Neural cell (in vitro differentiated cells): ENCODE data around the gene IL31RA. TPM values are rescaled to one million over a fixed set of nuclear protein-coding genes. Genes with fewer than 3 reads are reported as not detected.

Source experiments
- H2AFZ ChIP-seq: fragments of 200-600, 300-800 bp; sonication (generic), shearing (Covaris generic); 2 replicates; pipeline ENCODE4 v1.6.0; 2014; ENCODE audit warnings: low read depth, mild to moderate bottlenecking, antibody characterized with exemption, low read length, moderate library complexity
- H3F3A ChIP-seq: fragments of 200-600 bp; shearing (Covaris generic); 2 replicates; pipeline ENCODE4 v1.6.1; 2016; ENCODE audit warnings: mild to moderate bottlenecking, moderate library complexity, mixed read lengths, antibody characterized with exemption, low read length; ENCODE audit not compliant: insufficient read depth, poor library complexity, severe bottlenecking
- H3K27ac ChIP-seq: fragments of 200-600, 300-800 bp; sonication (generic), shearing (Covaris generic); 2 replicates; pipeline ENCODE4 v1.5.1; 2014; ENCODE audit warnings: mild to moderate bottlenecking, low read length, moderate library complexity
- H3K27me3 ChIP-seq: fragments of 300-800, 200-600 bp; sonication (generic), shearing (Covaris generic); 2 replicates; pipeline ENCODE4 v1.6.0; 2014; ENCODE audit warnings: mild to moderate bottlenecking, low read depth, low read length, moderate library complexity; ENCODE audit not compliant: insufficient read depth
- H3K36me3 ChIP-seq: fragments of 300-800, 200-600 bp; sonication (generic), shearing (Covaris generic); 2 replicates; pipeline ENCODE4 v1.5.1; 2014; ENCODE audit warnings: mild to moderate bottlenecking, antibody characterized with exemption, low read length, moderate library complexity; ENCODE audit not compliant: insufficient read depth
- H3K4me2 ChIP-seq: fragments of 300-800, 200-600 bp; sonication (generic), shearing (Covaris generic); 2 replicates; pipeline ENCODE4 v1.6.0; 2014; ENCODE audit warnings: mild to moderate bottlenecking, low read length
- H3K4me3 ChIP-seq: fragments of 300-800, 200-600 bp; sonication (generic), shearing (Covaris generic); 2 replicates; pipeline ENCODE4 v1.5.1; 2014; ENCODE audit warnings: mild to moderate bottlenecking, low read length, moderate library complexity
- H3K79me2 ChIP-seq: fragments of 200-600 bp; shearing (Covaris generic); replicated peaks from 2 replicates; pipeline ENCODE4 v1.6.0; 2014; ENCODE audit warnings: mild to moderate bottlenecking, low read length, moderate library complexity; ENCODE audit not compliant: insufficient read depth
- H3K9ac ChIP-seq: fragments of 300-800, 200-600 bp; sonication (generic), shearing (Covaris generic); 2 replicates; pipeline ENCODE4 v1.6.1; 2016; ENCODE audit warnings: mild to moderate bottlenecking, low read length, mixed read lengths
- H3K9me2 ChIP-seq: fragments of 200-600 bp; shearing (Covaris generic); 2 replicates; pipeline ENCODE4 v1.6.1; 2016; ENCODE audit warnings: mild to moderate bottlenecking, low read length, mixed read lengths; ENCODE audit not compliant: insufficient read depth
- H3K9me3 ChIP-seq: fragments of 200-600, 300-800 bp; sonication (generic), shearing (Covaris generic); 2 replicates; pipeline ENCODE4 v1.6.1; 2016; ENCODE audit warnings: mild to moderate bottlenecking, mixed run types, low read length, moderate library complexity, mixed read lengths
- H4K20me1 ChIP-seq: fragments of 200-600 bp; shearing (Covaris generic); 2 replicates; pipeline ENCODE4 v1.6.1; 2016; ENCODE audit warnings: mild to moderate bottlenecking, mixed run types; ENCODE audit not compliant: insufficient read depth
- EP300 ChIP-seq: fragments of 450-650 bp; conservative IDR thresholded peaks from 2 replicates; pipeline ENCODE4 v1.6.1; 2014; ENCODE audit warnings: antibody characterized with exemption, mild to moderate bottlenecking, moderate library complexity; ENCODE audit not compliant: poor library complexity, severe bottlenecking
- EZH2 ChIP-seq: fragments of 200-600, 300-800 bp; shearing (Covaris generic), sonication (generic); IDR thresholded peaks from 2 replicates; pipeline ENCODE4 v1.6.1; 2014; ENCODE audit warnings: antibody characterized with exemption, low read length, borderline replicate concordance, mild to moderate bottlenecking; ENCODE audit not compliant: insufficient read depth, poor library complexity, severe bottlenecking
- MXI1 ChIP-seq: fragments of 450-650 bp; conservative IDR thresholded peaks from 2 replicates; pipeline ENCODE4 v1.6.1; 2014; ENCODE audit warnings: antibody characterized with exemption, mild to moderate bottlenecking; ENCODE audit not compliant: poor library complexity, severe bottlenecking
- POLR2AphosphoS5 ChIP-seq: IDR thresholded peaks from 2 replicates; pipeline ENCODE4 v1.6.1; 2012
- RAD21 ChIP-seq: fragments of 450-650 bp; conservative IDR thresholded peaks from 2 replicates; pipeline ENCODE4 v1.6.1; 2014; ENCODE audit warnings: antibody characterized with exemption, mild to moderate bottlenecking, moderate library complexity
- SMC3 ChIP-seq: fragments of 450-650 bp; conservative IDR thresholded peaks from 2 replicates; pipeline ENCODE4 v1.6.1; 2014; ENCODE audit warnings: antibody characterized with exemption, mild to moderate bottlenecking, moderate library complexity; ENCODE audit not compliant: poor library complexity
- TAF1 ChIP-seq: IDR thresholded peaks from 2 replicates; pipeline ENCODE4 v1.6.1; 2012; ENCODE audit warnings: low read depth
- polyA plus RNA-seq: library from polyadenylated mRNA; depleted of rRNA; stranded (reverse); fragments of >200 nt; gene quantifications from 2 replicates; pipeline ENCODE4 v1.2.3, GENCODE V29; 2014
- TF ChIP-seq, protein P1 (sequence below): IDR thresholded peaks from 2 replicates; pipeline ENCODE4 v1.6.1; 2012; ENCODE audit warnings: borderline replicate concordance
- TF ChIP-seq, protein P2 (sequence below): fragments of 450-650 bp; IDR thresholded peaks from 2 replicates; pipeline ENCODE4 v1.5.1; 2014; ENCODE audit warnings: antibody characterized with exemption, mild to moderate bottlenecking, moderate library complexity; ENCODE audit not compliant: poor library complexity, severe bottlenecking

The IL31RA gene
- polyA plus RNA-seq, 1 donor from 2014 or later = not detected

DNA sequence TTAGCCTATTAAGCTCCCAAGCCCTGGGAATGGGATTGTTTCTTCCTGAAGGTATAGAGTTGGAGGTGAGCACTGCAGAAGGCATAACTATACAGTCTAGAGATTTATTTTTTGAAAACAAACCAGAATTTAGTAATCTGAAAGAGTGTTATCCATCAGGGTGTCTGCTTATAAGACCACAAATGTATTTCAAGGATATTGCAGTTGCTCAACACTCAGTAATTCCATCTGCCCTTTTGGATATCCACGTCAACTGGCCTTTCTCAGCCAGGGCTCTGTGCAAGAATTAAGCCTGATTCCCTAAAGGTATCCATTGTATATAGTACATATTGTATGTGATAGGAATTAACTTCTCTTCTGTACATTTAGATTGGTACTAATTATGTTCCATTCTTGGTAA is 15.0 kb upstream of the IL31RA start:
- TF ChIP-seq, protein P1, sequence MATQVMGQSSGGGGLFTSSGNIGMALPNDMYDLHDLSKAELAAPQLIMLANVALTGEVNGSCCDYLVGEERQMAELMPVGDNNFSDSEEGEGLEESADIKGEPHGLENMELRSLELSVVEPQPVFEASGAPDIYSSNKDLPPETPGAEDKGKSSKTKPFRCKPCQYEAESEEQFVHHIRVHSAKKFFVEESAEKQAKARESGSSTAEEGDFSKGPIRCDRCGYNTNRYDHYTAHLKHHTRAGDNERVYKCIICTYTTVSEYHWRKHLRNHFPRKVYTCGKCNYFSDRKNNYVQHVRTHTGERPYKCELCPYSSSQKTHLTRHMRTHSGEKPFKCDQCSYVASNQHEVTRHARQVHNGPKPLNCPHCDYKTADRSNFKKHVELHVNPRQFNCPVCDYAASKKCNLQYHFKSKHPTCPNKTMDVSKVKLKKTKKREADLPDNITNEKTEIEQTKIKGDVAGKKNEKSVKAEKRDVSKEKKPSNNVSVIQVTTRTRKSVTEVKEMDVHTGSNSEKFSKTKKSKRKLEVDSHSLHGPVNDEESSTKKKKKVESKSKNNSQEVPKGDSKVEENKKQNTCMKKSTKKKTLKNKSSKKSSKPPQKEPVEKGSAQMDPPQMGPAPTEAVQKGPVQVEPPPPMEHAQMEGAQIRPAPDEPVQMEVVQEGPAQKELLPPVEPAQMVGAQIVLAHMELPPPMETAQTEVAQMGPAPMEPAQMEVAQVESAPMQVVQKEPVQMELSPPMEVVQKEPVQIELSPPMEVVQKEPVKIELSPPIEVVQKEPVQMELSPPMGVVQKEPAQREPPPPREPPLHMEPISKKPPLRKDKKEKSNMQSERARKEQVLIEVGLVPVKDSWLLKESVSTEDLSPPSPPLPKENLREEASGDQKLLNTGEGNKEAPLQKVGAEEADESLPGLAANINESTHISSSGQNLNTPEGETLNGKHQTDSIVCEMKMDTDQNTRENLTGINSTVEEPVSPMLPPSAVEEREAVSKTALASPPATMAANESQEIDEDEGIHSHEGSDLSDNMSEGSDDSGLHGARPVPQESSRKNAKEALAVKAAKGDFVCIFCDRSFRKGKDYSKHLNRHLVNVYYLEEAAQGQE = no peak
- TF ChIP-seq, protein P2, sequence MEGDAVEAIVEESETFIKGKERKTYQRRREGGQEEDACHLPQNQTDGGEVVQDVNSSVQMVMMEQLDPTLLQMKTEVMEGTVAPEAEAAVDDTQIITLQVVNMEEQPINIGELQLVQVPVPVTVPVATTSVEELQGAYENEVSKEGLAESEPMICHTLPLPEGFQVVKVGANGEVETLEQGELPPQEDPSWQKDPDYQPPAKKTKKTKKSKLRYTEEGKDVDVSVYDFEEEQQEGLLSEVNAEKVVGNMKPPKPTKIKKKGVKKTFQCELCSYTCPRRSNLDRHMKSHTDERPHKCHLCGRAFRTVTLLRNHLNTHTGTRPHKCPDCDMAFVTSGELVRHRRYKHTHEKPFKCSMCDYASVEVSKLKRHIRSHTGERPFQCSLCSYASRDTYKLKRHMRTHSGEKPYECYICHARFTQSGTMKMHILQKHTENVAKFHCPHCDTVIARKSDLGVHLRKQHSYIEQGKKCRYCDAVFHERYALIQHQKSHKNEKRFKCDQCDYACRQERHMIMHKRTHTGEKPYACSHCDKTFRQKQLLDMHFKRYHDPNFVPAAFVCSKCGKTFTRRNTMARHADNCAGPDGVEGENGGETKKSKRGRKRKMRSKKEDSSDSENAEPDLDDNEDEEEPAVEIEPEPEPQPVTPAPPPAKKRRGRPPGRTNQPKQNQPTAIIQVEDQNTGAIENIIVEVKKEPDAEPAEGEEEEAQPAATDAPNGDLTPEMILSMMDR = no peak
- TF ChIP-seq POLR2AphosphoS5 = no peak
- Histone ChIP-seq H3K9me2 (no peaks in the 10 kb centered on the region), H3K9ac (no peak overlapping the region), H3K36me3 (no peaks in the 10 kb centered on the region), H3K27me3 (no peaks in the 10 kb centered on the region), H2AFZ (no peak overlapping the region), H3K9me3 (no peaks in the 10 kb centered on the region), H3K79me2 (no peaks in the 10 kb centered on the region), H3K27ac (no peak overlapping the region), H3K4me3 (no peak overlapping the region), H3K4me2 (no peak overlapping the region), H3F3A (no peaks in the 10 kb centered on the region), H4K20me1 (no peaks in the 10 kb centered on the region)

DNA sequence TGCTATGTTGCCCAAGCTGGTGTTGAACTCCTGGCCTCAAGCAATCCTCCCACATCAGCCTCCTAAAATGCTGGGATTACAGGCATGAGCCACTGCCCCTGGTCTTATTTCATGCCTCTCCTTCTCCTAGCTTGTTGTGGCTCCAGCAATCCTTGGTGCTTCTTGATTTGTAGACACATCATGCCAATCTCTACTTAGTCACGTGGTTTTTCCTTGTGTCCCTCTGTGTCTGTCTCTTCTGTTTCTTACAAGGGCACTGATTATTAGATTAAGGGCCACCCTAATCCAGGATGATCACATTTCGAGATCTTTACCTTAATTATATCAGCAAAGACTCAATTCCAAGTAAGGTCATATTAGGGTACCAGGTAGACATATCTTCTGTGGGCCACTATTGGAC is 9.2 kb upstream of the IL31RA start:
- no peak overlapping the region for H3K27ac ChIP-seq
- H2AFZ ChIP-seq = no peak overlapping the region

More for the DNA sequence above, 9.2 kb upstream of the IL31RA start:
- no peak for TF ChIP-seq TAF1
- TF ChIP-seq EP300 = no peak
- TF ChIP-seq, protein P1 = no peak
- TF ChIP-seq RAD21 = no peak
- no peak for TF ChIP-seq POLR2AphosphoS5
- TF ChIP-seq MXI1 = no peak
- TF ChIP-seq SMC3 = no peak
- no peak for TF ChIP-seq EZH2
- TF ChIP-seq, protein P2 = no peak
- no peaks in the 10 kb centered on the region for H3K79me2 ChIP-seq
- H3K27me3 ChIP-seq = no peaks in the 10 kb centered on the region
- H3K9me2 ChIP-seq = no peaks in the 10 kb centered on the region
- no peak overlapping the region for H3K4me3 ChIP-seq
- H3K36me3 ChIP-seq = no peaks in the 10 kb centered on the region
- no peaks in the 10 kb centered on the region for H4K20me1 ChIP-seq
- no peaks in the 10 kb centered on the region for H3F3A ChIP-seq
- no peak overlapping the region for H3K9ac ChIP-seq
- H3K4me2 ChIP-seq = no peak overlapping the region
- H3K9me3 ChIP-seq = no peaks in the 10 kb centered on the region
